GM23338 (cell line): ENCODE results near the gene WDR62. TPM values are rescaled to one million over a fixed set of nuclear protein-coding genes. Genes with fewer than 3 reads are reported as not detected.

Source experiments
- ATAC-seq: fragments of 200-7000 bp; cut with Tn5 transposase; 3 replicates; pipeline ENCODE4 v1.9.1; 2020
- DNase-seq: peaks from one replicate; pipeline ENCODE4 v3.0.0-alpha.2; 2015; ENCODE audit warnings: low spot score
- H2AFZ ChIP-seq: fragments of 200-600 bp; sonication (generic); 2 replicates; pipeline ENCODE4 v1.8.0; 2016; ENCODE audit warnings: antibody characterized with exemption, mild to moderate bottlenecking, moderate library complexity
- H3F3A ChIP-seq: fragments of 200-600 bp; sonication (generic); replicated peaks from 2 replicates; pipeline ENCODE4 v1.8.0; 2017; ENCODE audit warnings: antibody characterized with exemption, mixed run types, low read depth
- H3K27ac ChIP-seq: fragments of 200-600 bp; sonication (generic); 2 replicates; pipeline ENCODE4 v1.6.1; 2016; ENCODE audit warnings: low read depth
- H3K27me3 ChIP-seq: fragments of 200-600 bp; sonication (generic); 2 replicates; pipeline ENCODE4 v1.8.0; 2016; ENCODE audit warnings: mild to moderate bottlenecking, mixed run types, moderate library complexity; ENCODE audit not compliant: insufficient read depth
- H3K36me3 ChIP-seq: fragments of 200-600 bp; sonication (generic); 2 replicates; pipeline ENCODE4 v1.8.0; 2016; ENCODE audit warnings: mild to moderate bottlenecking; ENCODE audit not compliant: insufficient read depth
- H3K4me1 ChIP-seq: fragments of 200-600 bp; sonication (generic); 2 replicates; pipeline ENCODE4 v1.8.0; 2016; ENCODE audit warnings: mild to moderate bottlenecking, moderate library complexity; ENCODE audit not compliant: insufficient read depth
- H3K4me2 ChIP-seq: fragments of 200-600 bp; sonication (generic); 2 replicates; pipeline ENCODE4 v1.7.1; 2017; ENCODE audit warnings: mixed run types
- H3K4me3 ChIP-seq: fragments of 200-600 bp; sonication (generic); 2 replicates; pipeline ENCODE4 v1.6.1; 2016; ENCODE audit warnings: mixed run types
- H3K79me2 ChIP-seq: fragments of 200-600 bp; sonication (generic); replicated peaks from 2 replicates; pipeline ENCODE4 v1.8.0; 2017; ENCODE audit warnings: mild to moderate bottlenecking; ENCODE audit not compliant: insufficient read depth
- H3K9me2 ChIP-seq: fragments of 200-600 bp; sonication (generic); 2 replicates; pipeline ENCODE4 v1.8.0; 2017; ENCODE audit not compliant: insufficient read depth
- H4K20me1 ChIP-seq: fragments of 200-600 bp; sonication (generic); replicated peaks from 2 replicates; pipeline ENCODE4 v1.8.0; 2017; ENCODE audit warnings: mild to moderate bottlenecking; ENCODE audit not compliant: insufficient read depth
- H3K27ac Mint-ChIP-seq: 2 replicates; pipeline ENCODE4 v1.8.0; 2020; ENCODE audit warnings: inconsistent platforms, mild to moderate bottlenecking, moderate library complexity, mixed read lengths
- H3K27me3 Mint-ChIP-seq: 3 replicates; pipeline ENCODE4 v1.8.0; 2022; ENCODE audit warnings: low read depth, mild to moderate bottlenecking, moderate library complexity, mixed read lengths, inconsistent platforms; ENCODE audit not compliant: insufficient read depth, poor library complexity
- H3K36me3 Mint-ChIP-seq: 3 replicates; pipeline ENCODE4 v1.8.0; 2021; ENCODE audit warnings: low read depth, mild to moderate bottlenecking, inconsistent platforms, moderate library complexity, mixed read lengths
- H3K4me1 Mint-ChIP-seq: 3 replicates; pipeline ENCODE4 v1.8.0; 2020; ENCODE audit warnings: mild to moderate bottlenecking, inconsistent platforms, mixed read lengths
- H3K4me3 Mint-ChIP-seq: 3 replicates; pipeline ENCODE4 v1.8.0; 2021; ENCODE audit warnings: moderate library complexity, mild to moderate bottlenecking, inconsistent platforms, mixed read lengths
- H3K9me3 Mint-ChIP-seq: 3 replicates; pipeline ENCODE4 v1.8.0; 2020; ENCODE audit warnings: moderate library complexity, mild to moderate bottlenecking, inconsistent platforms, mixed read lengths
- EZH2 ChIP-seq: fragments of 200-600 bp; sonication (generic); IDR thresholded peaks from one replicate; pipeline ENCODE4 v1.8.0; 2017; ENCODE audit warnings: antibody characterized with exemption, mild to moderate bottlenecking, low read depth; ENCODE audit not compliant: unreplicated experiment
- EZH2phosphoT487 ChIP-seq: fragments of 200-600 bp; sonication (generic); IDR thresholded peaks from one replicate; pipeline ENCODE4 v1.8.1; 2018; ENCODE audit warnings: antibody characterized with exemption; ENCODE audit not compliant: unreplicated experiment
- JUNB ChIP-seq: IDR thresholded peaks from one replicate; pipeline ENCODE4 v1.6.1; 2016; ENCODE audit warnings: antibody characterized with exemption; ENCODE audit not compliant: unreplicated experiment
- NANOG ChIP-seq: IDR thresholded peaks from 2 replicates; pipeline ENCODE4 v1.6.1; 2016; ENCODE audit warnings: antibody characterized with exemption, borderline replicate concordance
- POLR2AphosphoS5 ChIP-seq: IDR thresholded peaks from 2 replicates; pipeline ENCODE4 v1.6.1; 2016; ENCODE audit warnings: antibody characterized with exemption, low read depth
- ZNF114 ChIP-seq: fragments of 250-450 bp; sonication (Bioruptor Pico); IDR thresholded peaks from 2 replicates; pipeline ENCODE4 v1.5.0; 2020; ENCODE audit warnings: mild to moderate bottlenecking, moderate library complexity
- ZNF331 ChIP-seq: fragments of 250-450 bp; sonication (Bioruptor Pico); IDR thresholded peaks from 2 replicates; pipeline ENCODE4 v1.5.0; 2020; ENCODE audit warnings: low read depth, mild to moderate bottlenecking, moderate library complexity
- polyA plus RNA-seq: library from polyadenylated mRNA; unstranded; fragments of >200 nt; fragmentation: Nextera tagmentation; extraction: Ambion mirVana; gene quantifications from 2 replicates; pipeline ENCODE4 v1.2.1, GENCODE V29; 2016
- total RNA-seq: library from RNA; depleted of rRNA; stranded (reverse); fragments of >200 nt; shearing (Covaris generic); gene quantifications from 2 replicates; pipeline ENCODE4 v1.2.3, GENCODE V29; 2014
- TF ChIP-seq, protein P1 (sequence below), 2 experiments: fragments of 200-600 bp in 1 of 2; sonication (generic) in 1 of 2; conservative IDR thresholded peaks; 2 replicates each; pipeline versions ENCODE4 v1.5.1 to v1.6.1; 2016 to 2017; ENCODE audit warnings: antibody characterized with exemption in 2 of 2, low read depth in 2 of 2, mild to moderate bottlenecking in 2 of 2, moderate library complexity in 1 of 2
- TF ChIP-seq, protein P2 (sequence below): IDR thresholded peaks from 2 replicates; pipeline ENCODE4 v1.6.1; 2016; ENCODE audit warnings: antibody characterized with exemption
- TF ChIP-seq, protein P3 (sequence below): fragments of 250-450 bp; sonication (Bioruptor Pico); IDR thresholded peaks from 2 replicates; pipeline ENCODE4 v1.5.0; 2020; ENCODE audit warnings: mild to moderate bottlenecking, moderate library complexity

WDR62 gene
- total and polyA plus RNA-seq, 2 experiments from 2014 or later: 14.1 to 45.4 TPM

DNA sequence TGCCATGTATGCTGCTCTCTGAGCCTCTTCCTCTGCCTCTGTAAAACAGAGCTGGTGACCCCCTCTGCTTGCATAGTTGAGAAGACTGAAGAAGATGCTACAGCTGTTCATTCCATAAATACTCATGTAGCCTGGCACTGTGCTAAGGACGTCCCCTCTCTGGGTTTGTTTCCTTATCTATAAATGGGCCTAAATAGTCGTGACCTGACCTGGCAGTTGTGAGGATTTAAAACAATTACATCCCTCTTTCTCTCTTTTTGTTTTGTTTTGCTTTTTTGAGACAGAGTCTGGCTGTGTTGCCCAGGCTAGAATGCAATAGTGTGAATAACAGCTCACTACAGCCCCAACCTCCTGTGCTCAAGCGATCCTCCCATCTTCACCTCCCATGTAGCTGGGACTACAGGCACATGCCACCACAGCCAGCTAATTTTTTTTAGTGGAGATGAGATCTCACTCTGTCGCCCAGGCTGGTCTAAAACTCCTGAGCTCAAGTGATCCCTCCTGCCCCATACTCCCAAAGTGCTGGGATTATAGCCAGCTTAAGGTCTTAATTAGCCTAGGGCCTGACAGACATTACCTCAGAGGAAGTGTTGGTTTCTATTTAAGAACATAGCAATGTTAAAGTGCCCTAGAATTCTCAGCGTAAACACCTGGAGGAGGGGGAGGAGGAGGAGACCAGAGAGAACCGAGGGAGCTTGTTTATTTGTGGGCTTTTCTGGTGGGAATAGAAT, 4.6 kb downstream of the WDR62 start:
- no peaks in the 10 kb centered on the region for H3K9me2 ChIP-seq
- H3K27me3 ChIP-seq: no peaks in the 10 kb centered on the region
- H3K4me3 Mint-ChIP-seq: no peak overlapping the region
- no peak overlapping the region for H3K27ac Mint-ChIP-seq
- H3F3A ChIP-seq: 0 out of 2 replicates have a peak, but pooled peaks cover 24% of the 10 kb centered on the region
- H3K4me1 Mint-ChIP-seq: peaks cover 8% of the 10 kb centered on the region
- H3K4me1 ChIP-seq: peaks cover 13% of the 10 kb centered on the region; the same call in 1 of the 2 replicates
- peaks cover 48% of the 10 kb centered on the region for H3K36me3 Mint-ChIP-seq
- H3K4me2 ChIP-seq: no peak overlapping the region
- H3K79me2 ChIP-seq: peaks cover 41% of the 10 kb centered on the region
- H3K27me3 Mint-ChIP-seq: peaks cover 7% of the 10 kb centered on the region
- TF ChIP-seq, protein P1, sequence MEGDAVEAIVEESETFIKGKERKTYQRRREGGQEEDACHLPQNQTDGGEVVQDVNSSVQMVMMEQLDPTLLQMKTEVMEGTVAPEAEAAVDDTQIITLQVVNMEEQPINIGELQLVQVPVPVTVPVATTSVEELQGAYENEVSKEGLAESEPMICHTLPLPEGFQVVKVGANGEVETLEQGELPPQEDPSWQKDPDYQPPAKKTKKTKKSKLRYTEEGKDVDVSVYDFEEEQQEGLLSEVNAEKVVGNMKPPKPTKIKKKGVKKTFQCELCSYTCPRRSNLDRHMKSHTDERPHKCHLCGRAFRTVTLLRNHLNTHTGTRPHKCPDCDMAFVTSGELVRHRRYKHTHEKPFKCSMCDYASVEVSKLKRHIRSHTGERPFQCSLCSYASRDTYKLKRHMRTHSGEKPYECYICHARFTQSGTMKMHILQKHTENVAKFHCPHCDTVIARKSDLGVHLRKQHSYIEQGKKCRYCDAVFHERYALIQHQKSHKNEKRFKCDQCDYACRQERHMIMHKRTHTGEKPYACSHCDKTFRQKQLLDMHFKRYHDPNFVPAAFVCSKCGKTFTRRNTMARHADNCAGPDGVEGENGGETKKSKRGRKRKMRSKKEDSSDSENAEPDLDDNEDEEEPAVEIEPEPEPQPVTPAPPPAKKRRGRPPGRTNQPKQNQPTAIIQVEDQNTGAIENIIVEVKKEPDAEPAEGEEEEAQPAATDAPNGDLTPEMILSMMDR (conservative IDR thresholded peaks at IDR 0.05; ENCODE audit: low read depth in 2 of 2): no peak
- no peak for TF ChIP-seq JUNB
- TF ChIP-seq POLR2AphosphoS5: no peak
- no peak for TF ChIP-seq NANOG
- TF ChIP-seq ZNF331: no peak
- no peak for TF ChIP-seq ZNF114 (CRISPR knock-in tag)
- TF ChIP-seq, protein P2, sequence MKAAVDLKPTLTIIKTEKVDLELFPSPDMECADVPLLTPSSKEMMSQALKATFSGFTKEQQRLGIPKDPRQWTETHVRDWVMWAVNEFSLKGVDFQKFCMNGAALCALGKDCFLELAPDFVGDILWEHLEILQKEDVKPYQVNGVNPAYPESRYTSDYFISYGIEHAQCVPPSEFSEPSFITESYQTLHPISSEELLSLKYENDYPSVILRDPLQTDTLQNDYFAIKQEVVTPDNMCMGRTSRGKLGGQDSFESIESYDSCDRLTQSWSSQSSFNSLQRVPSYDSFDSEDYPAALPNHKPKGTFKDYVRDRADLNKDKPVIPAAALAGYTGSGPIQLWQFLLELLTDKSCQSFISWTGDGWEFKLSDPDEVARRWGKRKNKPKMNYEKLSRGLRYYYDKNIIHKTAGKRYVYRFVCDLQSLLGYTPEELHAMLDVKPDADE: no peak
- no peak for TF ChIP-seq EZH2phosphoT487
- no peak for TF ChIP-seq EZH2
- DNase-seq (no peak), ATAC-seq (no peak)
- peaks cover 41% of the 10 kb centered on the region for H4K20me1 ChIP-seq
- no peak overlapping the region for H2AFZ ChIP-seq
- no peak overlapping the region for H3K27ac ChIP-seq
- no peak overlapping the region for H3K4me3 ChIP-seq
- H3K9me3 Mint-ChIP-seq: no peaks in the 10 kb centered on the region
- H3K36me3 ChIP-seq: peaks cover 24% of the 10 kb centered on the region

DNA sequence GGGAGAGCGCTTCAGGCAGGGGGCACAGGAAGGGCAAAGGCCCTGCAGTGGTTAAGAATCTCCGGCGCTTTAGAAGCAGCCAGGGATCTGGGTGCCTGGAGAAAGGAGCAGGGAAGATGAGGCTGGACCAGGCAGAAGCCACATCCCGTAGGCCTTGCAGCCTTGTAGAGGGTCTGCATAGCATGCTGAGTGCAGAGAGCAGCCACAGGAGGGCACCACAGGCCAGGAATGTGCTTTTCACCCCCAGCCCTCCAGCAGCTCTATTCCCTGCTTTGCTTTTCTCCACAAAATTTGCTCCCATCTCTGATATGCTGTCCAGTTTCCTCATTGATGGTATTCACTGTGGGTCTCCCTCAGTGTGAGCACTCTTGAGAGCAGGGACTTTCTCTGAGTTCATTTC, 5.7 kb downstream of the WDR62 start:
- TF ChIP-seq, protein P3, sequence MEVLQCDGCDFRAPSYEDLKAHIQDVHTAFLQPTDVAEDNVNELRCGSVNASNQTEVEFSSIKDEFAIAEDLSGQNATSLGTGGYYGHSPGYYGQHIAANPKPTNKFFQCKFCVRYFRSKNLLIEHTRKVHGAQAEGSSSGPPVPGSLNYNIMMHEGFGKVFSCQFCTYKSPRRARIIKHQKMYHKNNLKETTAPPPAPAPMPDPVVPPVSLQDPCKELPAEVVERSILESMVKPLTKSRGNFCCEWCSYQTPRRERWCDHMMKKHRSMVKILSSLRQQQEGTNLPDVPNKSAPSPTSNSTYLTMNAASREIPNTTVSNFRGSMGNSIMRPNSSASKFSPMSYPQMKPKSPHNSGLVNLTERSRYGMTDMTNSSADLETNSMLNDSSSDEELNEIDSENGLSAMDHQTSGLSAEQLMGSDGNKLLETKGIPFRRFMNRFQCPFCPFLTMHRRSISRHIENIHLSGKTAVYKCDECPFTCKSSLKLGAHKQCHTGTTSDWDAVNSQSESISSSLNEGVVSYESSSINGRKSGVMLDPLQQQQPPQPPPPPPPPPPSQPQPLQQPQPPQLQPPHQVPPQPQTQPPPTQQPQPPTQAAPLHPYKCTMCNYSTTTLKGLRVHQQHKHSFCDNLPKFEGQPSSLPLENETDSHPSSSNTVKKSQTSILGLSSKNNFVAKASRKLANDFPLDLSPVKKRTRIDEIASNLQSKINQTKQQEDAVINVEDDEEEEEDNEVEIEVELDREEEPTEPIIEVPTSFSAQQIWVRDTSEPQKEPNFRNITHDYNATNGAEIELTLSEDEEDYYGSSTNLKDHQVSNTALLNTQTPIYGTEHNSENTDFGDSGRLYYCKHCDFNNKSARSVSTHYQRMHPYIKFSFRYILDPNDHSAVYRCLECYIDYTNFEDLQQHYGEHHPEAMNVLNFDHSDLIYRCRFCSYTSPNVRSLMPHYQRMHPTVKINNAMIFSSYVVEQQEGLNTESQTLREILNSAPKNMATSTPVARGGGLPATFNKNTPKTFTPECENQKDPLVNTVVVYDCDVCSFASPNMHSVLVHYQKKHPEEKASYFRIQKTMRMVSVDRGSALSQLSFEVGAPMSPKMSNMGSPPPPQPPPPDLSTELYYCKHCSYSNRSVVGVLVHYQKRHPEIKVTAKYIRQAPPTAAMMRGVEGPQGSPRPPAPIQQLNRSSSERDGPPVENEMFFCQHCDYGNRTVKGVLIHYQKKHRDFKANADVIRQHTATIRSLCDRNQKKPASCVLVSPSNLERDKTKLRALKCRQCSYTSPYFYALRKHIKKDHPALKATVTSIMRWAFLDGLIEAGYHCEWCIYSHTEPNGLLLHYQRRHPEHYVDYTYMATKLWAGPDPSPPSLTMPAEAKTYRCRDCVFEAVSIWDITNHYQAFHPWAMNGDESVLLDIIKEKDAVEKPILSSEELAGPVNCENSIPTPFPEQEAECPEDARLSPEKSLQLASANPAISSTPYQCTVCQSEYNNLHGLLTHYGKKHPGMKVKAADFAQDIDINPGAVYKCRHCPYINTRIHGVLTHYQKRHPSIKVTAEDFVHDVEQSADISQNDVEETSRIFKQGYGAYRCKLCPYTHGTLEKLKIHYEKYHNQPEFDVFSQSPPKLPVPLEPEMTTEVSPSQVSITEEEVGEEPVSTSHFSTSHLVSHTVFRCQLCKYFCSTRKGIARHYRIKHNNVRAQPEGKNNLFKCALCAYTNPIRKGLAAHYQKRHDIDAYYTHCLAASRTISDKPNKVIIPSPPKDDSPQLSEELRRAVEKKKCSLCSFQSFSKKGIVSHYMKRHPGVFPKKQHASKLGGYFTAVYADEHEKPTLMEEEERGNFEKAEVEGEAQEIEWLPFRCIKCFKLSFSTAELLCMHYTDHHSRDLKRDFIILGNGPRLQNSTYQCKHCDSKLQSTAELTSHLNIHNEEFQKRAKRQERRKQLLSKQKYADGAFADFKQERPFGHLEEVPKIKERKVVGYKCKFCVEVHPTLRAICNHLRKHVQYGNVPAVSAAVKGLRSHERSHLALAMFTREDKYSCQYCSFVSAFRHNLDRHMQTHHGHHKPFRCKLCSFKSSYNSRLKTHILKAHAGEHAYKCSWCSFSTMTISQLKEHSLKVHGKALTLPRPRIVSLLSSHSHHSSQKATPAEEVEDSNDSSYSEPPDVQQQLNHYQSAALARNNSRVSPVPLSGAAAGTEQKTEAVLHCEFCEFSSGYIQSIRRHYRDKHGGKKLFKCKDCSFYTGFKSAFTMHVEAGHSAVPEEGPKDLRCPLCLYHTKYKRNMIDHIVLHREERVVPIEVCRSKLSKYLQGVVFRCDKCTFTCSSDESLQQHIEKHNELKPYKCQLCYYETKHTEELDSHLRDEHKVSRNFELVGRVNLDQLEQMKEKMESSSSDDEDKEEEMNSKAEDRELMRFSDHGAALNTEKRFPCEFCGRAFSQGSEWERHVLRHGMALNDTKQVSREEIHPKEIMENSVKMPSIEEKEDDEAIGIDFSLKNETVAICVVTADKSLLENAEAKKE (CRISPR knock-in tag): no peak
- TF ChIP-seq, protein P1 (conservative IDR thresholded peaks at IDR 0.05; ENCODE audit: low read depth in 2 of 2): peak; percentile 56 to 72
- H3K27ac ChIP-seq: no peak overlapping the region
- H3K27me3 ChIP-seq: no peaks in the 10 kb centered on the region
- H3F3A ChIP-seq: 0 out of 2 replicates have a peak, but pooled peaks cover 24% of the 10 kb centered on the region
- Mint-ChIP-seq H3K27me3 (peaks cover 3% of the 10 kb centered on the region), H3K4me3 (no peak overlapping the region), H3K9me3 (no peaks in the 10 kb centered on the region), H3K4me1 (peaks cover 7% of the 10 kb centered on the region), H3K36me3 (peaks cover 58% of the 10 kb centered on the region), H3K27ac (no peak overlapping the region)
- H2AFZ ChIP-seq: no peak overlapping the region
- peaks cover 39% of the 10 kb centered on the region for H4K20me1 ChIP-seq
- H3K36me3 ChIP-seq: peaks cover 30% of the 10 kb centered on the region
- no peak overlapping the region for H3K4me3 ChIP-seq
- H3K79me2 ChIP-seq: peaks cover 38% of the 10 kb centered on the region
- no peaks in the 10 kb centered on the region for H3K9me2 ChIP-seq
- ATAC-seq (peak; percentile 90), DNase-seq (peak; percentile 69)
- no peak overlapping the region for H3K4me2 ChIP-seq
- H3K4me1 ChIP-seq: peaks cover 12% of the 10 kb centered on the region; the same call in 1 of the 2 replicates
